ENCODE results near the gene BOC. TPM values are rescaled to one million over a fixed set of nuclear protein-coding genes. Genes with fewer than 3 reads are reported as not detected.

The BOC gene, protein sequence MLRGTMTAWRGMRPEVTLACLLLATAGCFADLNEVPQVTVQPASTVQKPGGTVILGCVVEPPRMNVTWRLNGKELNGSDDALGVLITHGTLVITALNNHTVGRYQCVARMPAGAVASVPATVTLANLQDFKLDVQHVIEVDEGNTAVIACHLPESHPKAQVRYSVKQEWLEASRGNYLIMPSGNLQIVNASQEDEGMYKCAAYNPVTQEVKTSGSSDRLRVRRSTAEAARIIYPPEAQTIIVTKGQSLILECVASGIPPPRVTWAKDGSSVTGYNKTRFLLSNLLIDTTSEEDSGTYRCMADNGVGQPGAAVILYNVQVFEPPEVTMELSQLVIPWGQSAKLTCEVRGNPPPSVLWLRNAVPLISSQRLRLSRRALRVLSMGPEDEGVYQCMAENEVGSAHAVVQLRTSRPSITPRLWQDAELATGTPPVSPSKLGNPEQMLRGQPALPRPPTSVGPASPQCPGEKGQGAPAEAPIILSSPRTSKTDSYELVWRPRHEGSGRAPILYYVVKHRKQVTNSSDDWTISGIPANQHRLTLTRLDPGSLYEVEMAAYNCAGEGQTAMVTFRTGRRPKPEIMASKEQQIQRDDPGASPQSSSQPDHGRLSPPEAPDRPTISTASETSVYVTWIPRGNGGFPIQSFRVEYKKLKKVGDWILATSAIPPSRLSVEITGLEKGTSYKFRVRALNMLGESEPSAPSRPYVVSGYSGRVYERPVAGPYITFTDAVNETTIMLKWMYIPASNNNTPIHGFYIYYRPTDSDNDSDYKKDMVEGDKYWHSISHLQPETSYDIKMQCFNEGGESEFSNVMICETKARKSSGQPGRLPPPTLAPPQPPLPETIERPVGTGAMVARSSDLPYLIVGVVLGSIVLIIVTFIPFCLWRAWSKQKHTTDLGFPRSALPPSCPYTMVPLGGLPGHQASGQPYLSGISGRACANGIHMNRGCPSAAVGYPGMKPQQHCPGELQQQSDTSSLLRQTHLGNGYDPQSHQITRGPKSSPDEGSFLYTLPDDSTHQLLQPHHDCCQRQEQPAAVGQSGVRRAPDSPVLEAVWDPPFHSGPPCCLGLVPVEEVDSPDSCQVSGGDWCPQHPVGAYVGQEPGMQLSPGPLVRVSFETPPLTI
- 10 to 100 TPM in 4 of 6 experiments, 1 to 10 TPM in 2; 7.0 to 15.1 (median 13.2) TPM for total RNA-seq (2021; fragmentation: NEBNext Ultra II Directional; extraction: Animal tissue kit (Norgen Biotek cat#: 25700))
- long read RNA-seq, partial matches to known transcripts = 3 of 4 reads
- long read RNA-seq, other reads (novel, unspliced or antisense) = 1 of 4 reads

DNA sequence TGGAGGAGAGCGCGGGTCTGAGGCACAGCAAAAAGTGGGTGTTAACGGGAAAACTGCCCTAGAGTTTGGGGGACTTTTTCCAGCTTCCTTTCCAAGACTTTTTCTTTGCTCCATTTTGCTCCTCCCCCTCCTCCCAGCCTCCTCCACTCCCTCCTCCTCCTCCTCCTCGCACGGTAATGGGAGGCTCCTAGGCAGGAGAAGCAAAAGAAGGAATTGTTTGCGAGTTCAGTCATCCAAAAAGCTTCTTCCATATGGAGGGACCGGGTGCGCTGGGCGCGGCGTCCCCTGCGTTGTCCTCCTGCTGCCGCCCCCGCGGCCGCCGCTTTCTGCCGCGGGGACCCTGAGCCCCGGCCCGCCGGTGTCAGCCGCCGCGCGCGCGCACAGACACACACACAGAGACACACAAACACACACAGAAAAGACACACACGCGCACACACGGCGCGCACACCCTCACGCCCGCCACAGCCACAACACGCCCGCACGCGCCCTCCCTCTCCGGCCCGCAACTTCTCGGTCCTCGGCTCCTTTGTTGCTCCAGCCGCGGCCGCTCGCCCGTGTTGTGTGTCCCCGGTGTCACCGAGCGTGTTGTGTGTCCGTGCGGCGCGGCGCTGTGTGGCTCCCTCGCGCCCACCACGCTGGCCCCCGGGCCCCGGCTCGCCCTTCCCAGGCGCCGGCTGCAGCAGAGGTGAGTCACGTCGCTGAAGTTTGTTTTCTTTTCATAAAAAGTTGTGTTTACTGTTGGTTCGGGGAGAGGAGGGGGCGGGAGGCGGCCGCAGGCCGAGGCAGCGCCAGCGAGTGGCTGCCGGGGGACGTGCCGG, at the start of gene BOC:
Gene BOC (plus strand): TSS at position 228 of the 820 bp plus-strand sequence. CDS start 38,246 bp downstream, outside the sequence.
- DNase-seq = peak; percentile 48
- no peaks in the 10 kb centered on the region for H3K9me3 Mint-ChIP-seq
- peaks cover 2% of the 10 kb centered on the region; the same call in 1 of the 2 replicates for H3K36me3 Mint-ChIP-seq (ENCODE audit: low read depth)
- peak within 1 kb of the TSS; percentile 78 for H3K27ac Mint-ChIP-seq
- TF ChIP-seq, protein P1, sequence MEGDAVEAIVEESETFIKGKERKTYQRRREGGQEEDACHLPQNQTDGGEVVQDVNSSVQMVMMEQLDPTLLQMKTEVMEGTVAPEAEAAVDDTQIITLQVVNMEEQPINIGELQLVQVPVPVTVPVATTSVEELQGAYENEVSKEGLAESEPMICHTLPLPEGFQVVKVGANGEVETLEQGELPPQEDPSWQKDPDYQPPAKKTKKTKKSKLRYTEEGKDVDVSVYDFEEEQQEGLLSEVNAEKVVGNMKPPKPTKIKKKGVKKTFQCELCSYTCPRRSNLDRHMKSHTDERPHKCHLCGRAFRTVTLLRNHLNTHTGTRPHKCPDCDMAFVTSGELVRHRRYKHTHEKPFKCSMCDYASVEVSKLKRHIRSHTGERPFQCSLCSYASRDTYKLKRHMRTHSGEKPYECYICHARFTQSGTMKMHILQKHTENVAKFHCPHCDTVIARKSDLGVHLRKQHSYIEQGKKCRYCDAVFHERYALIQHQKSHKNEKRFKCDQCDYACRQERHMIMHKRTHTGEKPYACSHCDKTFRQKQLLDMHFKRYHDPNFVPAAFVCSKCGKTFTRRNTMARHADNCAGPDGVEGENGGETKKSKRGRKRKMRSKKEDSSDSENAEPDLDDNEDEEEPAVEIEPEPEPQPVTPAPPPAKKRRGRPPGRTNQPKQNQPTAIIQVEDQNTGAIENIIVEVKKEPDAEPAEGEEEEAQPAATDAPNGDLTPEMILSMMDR (IDR thresholded peaks at IDR 0.05) = no peak; the same call in 1 of the 2 replicates
- peaks cover 7% of the 10 kb centered on the region for H3K27me3 Mint-ChIP-seq (ENCODE audit: insufficient read depth)
- H3K4me1 Mint-ChIP-seq (ENCODE audit: low read depth) = peaks cover 47% of the 10 kb centered on the region
- peak within 1 kb of the TSS; percentile 95 for H3K4me3 Mint-ChIP-seq

DNA sequence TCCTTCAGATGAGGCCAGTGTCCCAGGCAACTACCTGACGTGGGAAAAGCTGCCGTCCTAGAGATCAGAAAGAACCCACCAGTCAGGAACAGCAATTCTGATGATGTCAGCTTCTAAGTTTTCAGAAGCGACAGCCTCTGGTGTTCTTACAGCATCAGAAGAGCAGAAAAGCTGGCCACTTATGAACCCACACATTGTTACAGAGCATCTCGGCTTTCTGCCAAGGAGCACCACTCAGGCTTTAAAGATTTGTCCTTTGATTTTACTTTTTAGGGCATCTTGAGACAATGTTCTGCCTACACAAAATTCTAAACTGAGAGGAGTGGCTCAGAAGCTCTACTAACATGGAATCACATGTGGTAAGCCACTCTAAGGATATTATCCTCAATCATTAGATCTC, 49.7 kb upstream of the BOC start:
- H3K4me1 Mint-ChIP-seq (ENCODE audit: low read depth) = peaks cover 6% of the 10 kb centered on the region
- TF ChIP-seq, protein P1 (IDR thresholded peaks at IDR 0.05) = no peak
- H3K27me3 Mint-ChIP-seq (ENCODE audit: insufficient read depth) = peaks cover 8% of the 10 kb centered on the region

DNA sequence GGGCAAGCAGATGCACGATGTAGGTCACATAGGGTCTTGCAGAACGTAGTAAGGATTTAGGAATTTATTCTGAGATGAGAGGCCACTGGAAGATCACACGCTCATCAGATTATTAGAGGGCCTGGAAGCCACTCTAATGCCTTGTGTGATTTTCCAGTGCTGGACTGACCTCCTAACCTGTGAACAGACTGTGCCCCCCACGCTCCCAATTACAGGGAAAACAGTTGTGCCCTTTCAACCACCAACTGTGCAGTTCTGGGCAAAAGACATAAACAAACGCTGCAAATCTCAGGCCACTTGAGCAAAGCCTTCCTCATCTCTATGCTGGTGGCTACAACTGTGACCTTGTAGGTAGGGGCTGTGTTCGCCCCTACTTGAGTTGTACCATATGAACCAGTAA, 48.2 kb upstream of the BOC start:
- Mint-ChIP-seq H3K9me3 (no peaks in the 10 kb centered on the region), H3K27ac (no peak overlapping the region), H3K27me3 (ENCODE audit: insufficient read depth) (peaks cover 8% of the 10 kb centered on the region), H3K4me3 (no peak overlapping the region), H3K36me3 (ENCODE audit: low read depth) (no peaks in the 10 kb centered on the region), H3K4me1 (ENCODE audit: low read depth) (no peaks in the 10 kb centered on the region)
- TF ChIP-seq, protein P1 (IDR thresholded peaks at IDR 0.05) = no peak
- no peak for DNase-seq

More for the DNA sequence above, 49.7 kb upstream of the BOC start:
- Mint-ChIP-seq H3K4me3 (no peak overlapping the region), H3K9me3 (no peaks in the 10 kb centered on the region), H3K27ac (no peak overlapping the region), H3K36me3 (ENCODE audit: low read depth) (no peaks in the 10 kb centered on the region)
- DNase-seq = no peak

DNA sequence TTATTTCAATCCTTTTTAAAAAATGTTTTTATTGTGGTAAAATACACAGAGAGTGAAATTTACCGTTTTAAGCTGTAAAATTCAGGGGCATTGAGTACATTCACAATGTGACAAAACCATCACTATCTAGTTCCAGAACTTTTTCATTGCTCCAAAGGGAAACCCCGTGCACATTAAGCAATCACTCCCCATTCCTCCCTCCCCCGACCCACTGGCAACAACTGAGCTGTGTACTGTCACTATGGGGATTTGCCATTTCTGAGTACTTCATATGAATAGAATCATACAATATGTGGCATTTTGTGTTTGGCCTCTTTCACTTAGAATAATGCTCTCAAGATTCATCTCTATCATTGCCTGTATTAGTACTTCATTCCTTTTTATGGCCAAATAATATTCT, 45.5 kb upstream of the BOC start:
- DNase-seq = no peak
- TF ChIP-seq, protein P1 (IDR thresholded peaks at IDR 0.05) = no peak
- no peaks in the 10 kb centered on the region for H3K36me3 Mint-ChIP-seq (ENCODE audit: low read depth)
- no peak overlapping the region for H3K4me3 Mint-ChIP-seq
- no peak overlapping the region for H3K27ac Mint-ChIP-seq
- H3K27me3 Mint-ChIP-seq (ENCODE audit: insufficient read depth) = peaks cover 9% of the 10 kb centered on the region
- H3K9me3 Mint-ChIP-seq = no peaks in the 10 kb centered on the region
- H3K4me1 Mint-ChIP-seq (ENCODE audit: low read depth) = no peaks in the 10 kb centered on the region
